LNCAP (cell line): ENCODE data around the gene DIO3.

Experiments used
- CTCF ChIP-seq: fragments of 450-650 bp; IDR thresholded peaks from 2 replicates; pipeline ENCODE4 v1.5.1; 2017; ENCODE audit warnings: mild to moderate bottlenecking

The DIO3 gene

GRCh38 chr14:101588990-101589389 lies 27.7 kb downstream of the DIO3 start:
- TF ChIP-seq CTCF: no peak

- TF ChIP-seq CTCF: no peak
These were observed 28.3 kb downstream of the DIO3 start for GRCh38 chr14:101589486-101590015.

GRCh38 chr14:101590062-101590461 lies 28.8 kb downstream of the DIO3 start:
- TF ChIP-seq CTCF: no peak

GRCh38 chr14:101590616-101591015 lies 29.3 kb downstream of the DIO3 start:
- no peak for TF ChIP-seq CTCF

- TF ChIP-seq CTCF: no peak
These were observed 29.8 kb downstream of the DIO3 start for GRCh38 chr14:101591121-101591520.

- no peak for TF ChIP-seq CTCF
These were observed 30.3 kb downstream of the DIO3 start for GRCh38 chr14:101591582-101591981.

- no peak for TF ChIP-seq CTCF
These were observed 32.3 kb downstream of the DIO3 start for GRCh38 chr14:101593411-101594238.
